CD4-positive, alpha-beta T cell (primary cell): ENCODE data around the gene FBXO44. TPM values are rescaled to one million over a fixed set of nuclear protein-coding genes. Genes with fewer than 3 reads are reported as not detected.

Experiments used
- ATAC-seq: fragments of 200-7000 bp; cut with Tn5 transposase; one replicate; pipeline ENCODE4 v1.10.0; 2022; ENCODE audit warnings: mild to moderate bottlenecking; ENCODE audit not compliant: poor library complexity
- CTCF ChIA-PET: fragments of 350-600 bp; sonication (Branson Sonifier 250); formaldehyde crosslinking; loops from one replicate; lab custom pipeline; 2021; ENCODE audit warnings: antibody characterized with exemption, inconsistent platforms; lab: Charles Lee
- POLR2A ChIA-PET: fragments of 350-600 bp; sonication (Branson Sonifier 250); formaldehyde crosslinking; loops from one replicate; lab custom pipeline; 2021; ENCODE audit warnings: antibody characterized with exemption, inconsistent platforms; lab: Charles Lee
- DNase-seq, 14 experiments: peaks; one replicate each; pipeline ENCODE4 v3.0.0-alpha.2; 2013 to 2020; ENCODE audit warnings: mixed read lengths in 2 of 14
- H3K27ac ChIP-seq, 2 donors: one replicate each; pipeline versions ENCODE4 v1.5.1 to v1.7.0; 2013; ENCODE audit warnings: low read length in 2 of 2, low read depth in 1 of 2, mild to moderate bottlenecking in 1 of 2
- H3K27me3 ChIP-seq, 2 experiments: 1 replicate in 1 of 2; 2 replicates in 1 of 2; pipeline versions ENCODE4 v1.6.1 to v1.7.0; 2013; ENCODE audit warnings: low read length in 2 of 2, control low read depth in 1 of 2, mild to moderate bottlenecking in 1 of 2, moderate library complexity in 1 of 2; ENCODE audit not compliant: insufficient read depth in 2 of 2, control insufficient read depth in 1 of 2
- H3K36me3 ChIP-seq: one replicate; pipeline ENCODE4 v1.6.1; 2013; ENCODE audit warnings: low read length, control low read depth; ENCODE audit not compliant: insufficient read depth
- H3K4me1 ChIP-seq: one replicate; pipeline ENCODE4 v1.6.1; 2013; ENCODE audit warnings: low read length, control low read depth; ENCODE audit not compliant: insufficient read depth
- H3K4me3 ChIP-seq: one replicate; pipeline ENCODE4 v1.5.1; 2013; ENCODE audit warnings: mild to moderate bottlenecking, low read length, moderate library complexity
- H3K9me3 ChIP-seq, 2 experiments: 1 replicate in 1 of 2; 2 replicates in 1 of 2; pipeline versions ENCODE4 v1.6.1 to v1.7.0; 2013; ENCODE audit warnings: low read length in 2 of 2, mild to moderate bottlenecking in 2 of 2, control low read depth in 1 of 2, moderate library complexity in 1 of 2; ENCODE audit not compliant: control insufficient read depth in 1 of 2, insufficient read depth in 1 of 2
- H3K27ac Mint-ChIP-seq: one replicate; pipeline ENCODE4 v1.8.0; 2020; ENCODE audit warnings: mixed read lengths
- H3K27me3 Mint-ChIP-seq: one replicate; pipeline ENCODE4 v1.8.0; 2021; ENCODE audit warnings: mixed read lengths
- H3K36me3 Mint-ChIP-seq: one replicate; pipeline ENCODE4 v1.8.0; 2021; ENCODE audit warnings: low read depth, mixed read lengths
- H3K4me1 Mint-ChIP-seq: one replicate; pipeline ENCODE4 v1.8.0; 2021; ENCODE audit warnings: low read depth, mixed read lengths
- H3K4me3 Mint-ChIP-seq: one replicate; pipeline ENCODE4 v1.8.0; 2020; ENCODE audit warnings: mild to moderate bottlenecking, mixed read lengths
- H3K9me3 Mint-ChIP-seq: one replicate; pipeline ENCODE4 v1.8.0; 2020; ENCODE audit warnings: mixed read lengths
- intact Hi-C, 2 experiments: fragments of 100-400 bp; cut with DNase I in 1 of 2; cut with micrococcal nuclease in 1 of 2; formaldehyde crosslinking; loops; one replicate each; pipeline versions ENCODE4 v1.15.1 to v1.9.0; 2023 to 2025; cut with DNase I, micrococcal nuclease
- total RNA-seq, 174 experiments: library from RNA in 2 of 174; stranded (reverse) in 2 of 174; gene quantifications; one replicate each; pipeline ENCODE4 v1.2.3 and lab custom pipeline; 2021 to 2026
- TF ChIP-seq, protein P1 (sequence below): fragments of 200-600 bp; IDR thresholded peaks from one replicate; pipeline ENCODE4 v1.8.0; 2022; ENCODE audit warnings: antibody characterized with exemption, mild to moderate bottlenecking

Gene FBXO44
- total RNA-seq, 2 experiments from 2014 or later, result 44.9 to 48.4 TPM

DNA sequence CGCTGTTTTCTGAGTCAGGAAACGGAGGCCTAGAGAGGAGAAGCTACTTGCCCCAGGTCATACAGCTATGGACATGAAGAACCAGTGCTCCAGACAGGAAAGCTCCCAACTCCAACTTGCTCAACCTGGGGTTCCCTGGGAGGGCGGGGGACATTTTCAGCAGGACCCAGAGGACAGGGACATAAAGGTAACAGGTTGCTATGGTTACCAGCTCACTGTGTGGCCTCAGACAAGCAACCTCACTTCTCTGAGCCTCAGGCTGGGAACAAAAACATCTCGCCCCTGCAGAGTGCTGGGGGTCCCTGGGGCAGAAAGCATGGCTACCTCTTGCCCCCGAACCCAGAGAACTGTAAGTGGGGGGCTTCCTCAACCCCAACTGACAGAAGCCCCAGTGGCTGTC is 16.6 kb upstream of the FBXO44 start:
- H3K27ac Mint-ChIP-seq, result no peak overlapping the region
- no peaks in the 10 kb centered on the region for H3K9me3 Mint-ChIP-seq

GRCh38 chr1:11639372-11639771 is 15.3 kb upstream of the FBXO44 start:
- Mint-ChIP-seq H3K27ac (no peak overlapping the region), H3K36me3 (no peaks in the 10 kb centered on the region), H3K4me3 (no peak overlapping the region), H3K9me3 (no peaks in the 10 kb centered on the region), H3K27me3 (peaks cover 18% of the 10 kb centered on the region), H3K4me1 (no peaks in the 10 kb centered on the region)
- Histone ChIP-seq H3K4me1 (peaks cover 4% of the 10 kb centered on the region), H3K36me3 (no peaks in the 10 kb centered on the region), H3K9me3 (no peaks in the 10 kb centered on the region), H3K27me3 (peaks cover 4 to 7% of the 10 kb centered on the region in 2 experiments), H3K27ac (no peak overlapping the region), H3K4me3 (no peak overlapping the region)
- intact Hi-C loops, result no loop called here
- ATAC-seq (no peak), DNase-seq (no peak)
- ChIA-PET POLR2A (no interaction called here), CTCF (no interaction called here)
- TF ChIP-seq, protein P1, sequence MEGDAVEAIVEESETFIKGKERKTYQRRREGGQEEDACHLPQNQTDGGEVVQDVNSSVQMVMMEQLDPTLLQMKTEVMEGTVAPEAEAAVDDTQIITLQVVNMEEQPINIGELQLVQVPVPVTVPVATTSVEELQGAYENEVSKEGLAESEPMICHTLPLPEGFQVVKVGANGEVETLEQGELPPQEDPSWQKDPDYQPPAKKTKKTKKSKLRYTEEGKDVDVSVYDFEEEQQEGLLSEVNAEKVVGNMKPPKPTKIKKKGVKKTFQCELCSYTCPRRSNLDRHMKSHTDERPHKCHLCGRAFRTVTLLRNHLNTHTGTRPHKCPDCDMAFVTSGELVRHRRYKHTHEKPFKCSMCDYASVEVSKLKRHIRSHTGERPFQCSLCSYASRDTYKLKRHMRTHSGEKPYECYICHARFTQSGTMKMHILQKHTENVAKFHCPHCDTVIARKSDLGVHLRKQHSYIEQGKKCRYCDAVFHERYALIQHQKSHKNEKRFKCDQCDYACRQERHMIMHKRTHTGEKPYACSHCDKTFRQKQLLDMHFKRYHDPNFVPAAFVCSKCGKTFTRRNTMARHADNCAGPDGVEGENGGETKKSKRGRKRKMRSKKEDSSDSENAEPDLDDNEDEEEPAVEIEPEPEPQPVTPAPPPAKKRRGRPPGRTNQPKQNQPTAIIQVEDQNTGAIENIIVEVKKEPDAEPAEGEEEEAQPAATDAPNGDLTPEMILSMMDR, result no peak

More for the DNA sequence above, 16.6 kb upstream of the FBXO44 start:
- ChIA-PET CTCF (interaction anchor here (1.3 kb wide), 1 partner anchor 398 kb away, joined by 3 read pairs; no protein-coding TSS in a partner anchor), POLR2A (no interaction called here)
- no peak overlapping the region for H3K27ac ChIP-seq
- no peak for ATAC-seq
- TF ChIP-seq, protein P1, result no peak
- no peak for DNase-seq
- peaks cover 22% of the 10 kb centered on the region for H3K27me3 Mint-ChIP-seq
- H3K27me3 ChIP-seq, result peaks cover 4 to 7% of the 10 kb centered on the region in 2 experiments
- no peak overlapping the region for H3K4me3 ChIP-seq
- H3K4me1 ChIP-seq, result peaks cover 4% of the 10 kb centered on the region
- H3K4me3 Mint-ChIP-seq, result no peak overlapping the region
- H3K36me3 ChIP-seq, result no peaks in the 10 kb centered on the region
- no peaks in the 10 kb centered on the region for H3K36me3 Mint-ChIP-seq
- no peaks in the 10 kb centered on the region for H3K4me1 Mint-ChIP-seq
- H3K9me3 ChIP-seq, result no peaks in the 10 kb centered on the region
- intact Hi-C loops, result no loop called here

- Mint-ChIP-seq H3K27me3 (peaks cover 18% of the 10 kb centered on the region), H3K4me1 (no peaks in the 10 kb centered on the region), H3K36me3 (no peaks in the 10 kb centered on the region), H3K4me3 (no peak overlapping the region), H3K27ac (no peak overlapping the region), H3K9me3 (no peaks in the 10 kb centered on the region)
- Histone ChIP-seq H3K36me3 (no peaks in the 10 kb centered on the region), H3K4me3 (no peak overlapping the region), H3K27me3 (peaks cover 4 to 7% of the 10 kb centered on the region in 2 experiments), H3K4me1 (peaks cover 4% of the 10 kb centered on the region), H3K9me3 (no peaks in the 10 kb centered on the region), H3K27ac (no peak overlapping the region)
- TF ChIP-seq, protein P1, result no peak
- POLR2A ChIA-PET, result no interaction called here
- ATAC-seq (no peak), DNase-seq (no peak)
- intact Hi-C loops, result loop anchor here in 1 of 2 experiments (10.0 kb wide), 1 partner anchor 1145 kb away; no protein-coding TSS in a partner anchor
- CTCF ChIA-PET, result no interaction called here
Measured at GRCh38 chr1:11640101-11640500, 14.6 kb upstream of the FBXO44 start.
